ENCODE measurements around the gene CHAMP1.

DNA sequence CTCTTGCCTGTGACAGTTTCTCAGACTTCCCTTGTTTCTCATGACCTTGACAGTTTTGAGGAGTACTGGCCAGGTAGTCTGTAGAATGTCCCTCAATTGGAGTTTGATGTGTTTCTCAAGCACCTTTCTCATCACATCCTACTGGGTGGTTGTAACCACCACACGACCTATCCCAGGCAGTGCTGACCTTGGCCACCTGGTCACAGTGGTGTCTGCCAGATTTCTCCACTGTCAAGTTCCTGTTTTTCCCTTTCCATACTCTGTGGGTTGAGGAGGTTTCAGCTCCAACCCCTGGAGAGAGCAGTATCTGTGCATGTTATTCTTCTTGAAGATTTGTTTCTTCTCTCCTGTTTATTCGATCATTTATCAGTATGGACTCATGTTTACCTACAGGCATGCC lies 41.3 kb upstream of the CHAMP1 start:
- no peak for TF ChIP-seq EZH2 (IDR thresholded peaks at IDR 0.05; ENCODE audit: borderline replicate concordance, low read length)
- TF ChIP-seq, protein P1, sequence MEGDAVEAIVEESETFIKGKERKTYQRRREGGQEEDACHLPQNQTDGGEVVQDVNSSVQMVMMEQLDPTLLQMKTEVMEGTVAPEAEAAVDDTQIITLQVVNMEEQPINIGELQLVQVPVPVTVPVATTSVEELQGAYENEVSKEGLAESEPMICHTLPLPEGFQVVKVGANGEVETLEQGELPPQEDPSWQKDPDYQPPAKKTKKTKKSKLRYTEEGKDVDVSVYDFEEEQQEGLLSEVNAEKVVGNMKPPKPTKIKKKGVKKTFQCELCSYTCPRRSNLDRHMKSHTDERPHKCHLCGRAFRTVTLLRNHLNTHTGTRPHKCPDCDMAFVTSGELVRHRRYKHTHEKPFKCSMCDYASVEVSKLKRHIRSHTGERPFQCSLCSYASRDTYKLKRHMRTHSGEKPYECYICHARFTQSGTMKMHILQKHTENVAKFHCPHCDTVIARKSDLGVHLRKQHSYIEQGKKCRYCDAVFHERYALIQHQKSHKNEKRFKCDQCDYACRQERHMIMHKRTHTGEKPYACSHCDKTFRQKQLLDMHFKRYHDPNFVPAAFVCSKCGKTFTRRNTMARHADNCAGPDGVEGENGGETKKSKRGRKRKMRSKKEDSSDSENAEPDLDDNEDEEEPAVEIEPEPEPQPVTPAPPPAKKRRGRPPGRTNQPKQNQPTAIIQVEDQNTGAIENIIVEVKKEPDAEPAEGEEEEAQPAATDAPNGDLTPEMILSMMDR (IDR thresholded peaks at IDR 0.05; ENCODE audit: low read length), result no peak
